Liver (tissue), 9 donors: ENCODE measurements around the gene PCYT2. TPM values are rescaled to one million over a fixed set of nuclear protein-coding genes. Genes with fewer than 3 reads are reported as not detected.

ENCODE experiments used
- DNase-seq: peaks from one replicate; pipeline ENCODE4 v3.0.0-alpha.2; 2017; ENCODE audit warnings: low spot score
- H3K27ac ChIP-seq, 2 donors: one replicate each; pipeline ENCODE4 v1.7.0; 2013; ENCODE audit warnings: inconsistent platforms in 2 of 2, low read length in 2 of 2, control low read depth in 1 of 2, low read depth in 1 of 2, mild to moderate bottlenecking in 1 of 2
- H3K27me3 ChIP-seq, 4 donors: one replicate each; pipeline versions ENCODE4 v1.6.1 to v1.7.0; 2013; ENCODE audit warnings: low read length in 3 of 4, inconsistent platforms in 1 of 4, mild to moderate bottlenecking in 1 of 4, moderate library complexity in 1 of 4; ENCODE audit not compliant: control insufficient read depth in 4 of 4, insufficient read depth in 4 of 4
- H3K36me3 ChIP-seq, 4 donors: one replicate each; pipeline versions ENCODE4 v1.6.1 to v1.7.0; 2013; ENCODE audit warnings: low read length in 3 of 4, mild to moderate bottlenecking in 3 of 4, low read depth in 1 of 4, moderate library complexity in 1 of 4; ENCODE audit not compliant: control insufficient read depth in 4 of 4, insufficient read depth in 3 of 4
- H3K4me1 ChIP-seq, 4 donors: one replicate each; pipeline versions ENCODE4 v1.6.1 to v1.7.0; 2013; ENCODE audit warnings: low read length in 3 of 4, mild to moderate bottlenecking in 3 of 4, moderate library complexity in 1 of 4; ENCODE audit not compliant: control insufficient read depth in 4 of 4, insufficient read depth in 4 of 4
- H3K4me3 ChIP-seq, 3 donors: one replicate each; pipeline versions ENCODE4 v1.6.1 to v1.7.0; 2013; ENCODE audit warnings: low read length in 3 of 3, control low read depth in 1 of 3, low read depth in 1 of 3, mild to moderate bottlenecking in 1 of 3
- H3K9ac ChIP-seq, 2 donors: one replicate each; pipeline ENCODE4 v1.7.0; 2013; ENCODE audit warnings: low read length in 2 of 2, mild to moderate bottlenecking in 2 of 2, moderate library complexity in 2 of 2, control low read depth in 1 of 2, low read depth in 1 of 2
- H3K9me3 ChIP-seq, 4 donors: one replicate each; pipeline versions ENCODE4 v1.6.1 to v1.7.0; 2013; ENCODE audit warnings: low read length in 3 of 4; ENCODE audit not compliant: control insufficient read depth in 4 of 4
- ATF3 ChIP-seq: IDR thresholded peaks from 2 replicates; pipeline ENCODE4 v1.6.1; 2016; ENCODE audit warnings: antibody characterized with exemption
- EGR1 ChIP-seq, 2 donors: IDR thresholded peaks; 2 replicates each; pipeline ENCODE4 v1.6.1; 2016 to 2018; ENCODE audit warnings: antibody characterized with exemption in 2 of 2, low read depth in 2 of 2
- FOXA1 ChIP-seq: IDR thresholded peaks from 2 replicates; pipeline ENCODE4 v1.6.1; 2016; ENCODE audit warnings: antibody characterized with exemption
- FOXA2 ChIP-seq: IDR thresholded peaks from 2 replicates; pipeline ENCODE4 v1.6.1; 2016; ENCODE audit warnings: antibody characterized with exemption
- GABPA ChIP-seq, 2 donors: IDR thresholded peaks in 1 of 2; conservative IDR thresholded peaks in 1 of 2; 2 replicates each; pipeline ENCODE4 v1.6.1; 2016; ENCODE audit warnings: antibody characterized with exemption in 2 of 2, mild to moderate bottlenecking in 1 of 2, moderate library complexity in 1 of 2
- HNF4G ChIP-seq: IDR thresholded peaks from 2 replicates; pipeline ENCODE4 v1.6.1; 2016; ENCODE audit warnings: antibody characterized with exemption
- MAX ChIP-seq: IDR thresholded peaks from 2 replicates; pipeline ENCODE4 v1.6.1; 2016; ENCODE audit warnings: antibody characterized with exemption
- RXRA ChIP-seq, 2 donors: IDR thresholded peaks; 2 replicates each; pipeline ENCODE4 v1.6.1; 2017 to 2018; ENCODE audit warnings: antibody characterized with exemption in 2 of 2, mild to moderate bottlenecking in 1 of 2
- SP1 ChIP-seq: IDR thresholded peaks from 2 replicates; pipeline ENCODE4 v1.6.1; 2018; ENCODE audit warnings: antibody characterized with exemption, mild to moderate bottlenecking
- YY1 ChIP-seq: IDR thresholded peaks from 2 replicates; pipeline ENCODE4 v1.6.1; 2016; ENCODE audit warnings: antibody characterized with exemption, mild to moderate bottlenecking
- WGBS: extraction: QIAGEN DNeasy Blood & Tissue Kit; methylation state at CpG from one replicate; pipeline ENCODE4 v1.1.7; 2013; 5-methylcytosine and 5-hydroxymethylcytosine counted together
- polyA plus RNA-seq, 2 donors: library from polyadenylated mRNA; stranded (reverse) in 1 of 2; unstranded in 1 of 2; fragments of 200-250 nt in 1 of 2; fragments of >200 nt in 1 of 2; fragmentation: Nextera tagmentation in 1 of 2; extraction: Ambion mirVana in 1 of 2; gene quantifications; one replicate each; pipeline versions ENCODE4 v1.2.1 to v1.2.3, GENCODE V29; 2013 to 2015
- total RNA-seq, 2 donors: library from RNA; depleted of rRNA; stranded (reverse); fragments of >200 nt; gene quantifications; one replicate each; pipeline ENCODE4 v1.2.3, GENCODE V29; 2014
- TF ChIP-seq, protein P1 (sequence below): IDR thresholded peaks from 2 replicates; pipeline ENCODE4 v1.6.1; 2016; ENCODE audit warnings: antibody characterized with exemption, mild to moderate bottlenecking
- donor health status: healthy.
- donor health status: healthy.
- donor health status: healthy.
- donor health status: healthy.
- donor health status: healthy.

The PCYT2 gene
- total and polyA plus RNA-seq, 4 donors: 63.9 to 101 (median 88.4) TPM

DNA sequence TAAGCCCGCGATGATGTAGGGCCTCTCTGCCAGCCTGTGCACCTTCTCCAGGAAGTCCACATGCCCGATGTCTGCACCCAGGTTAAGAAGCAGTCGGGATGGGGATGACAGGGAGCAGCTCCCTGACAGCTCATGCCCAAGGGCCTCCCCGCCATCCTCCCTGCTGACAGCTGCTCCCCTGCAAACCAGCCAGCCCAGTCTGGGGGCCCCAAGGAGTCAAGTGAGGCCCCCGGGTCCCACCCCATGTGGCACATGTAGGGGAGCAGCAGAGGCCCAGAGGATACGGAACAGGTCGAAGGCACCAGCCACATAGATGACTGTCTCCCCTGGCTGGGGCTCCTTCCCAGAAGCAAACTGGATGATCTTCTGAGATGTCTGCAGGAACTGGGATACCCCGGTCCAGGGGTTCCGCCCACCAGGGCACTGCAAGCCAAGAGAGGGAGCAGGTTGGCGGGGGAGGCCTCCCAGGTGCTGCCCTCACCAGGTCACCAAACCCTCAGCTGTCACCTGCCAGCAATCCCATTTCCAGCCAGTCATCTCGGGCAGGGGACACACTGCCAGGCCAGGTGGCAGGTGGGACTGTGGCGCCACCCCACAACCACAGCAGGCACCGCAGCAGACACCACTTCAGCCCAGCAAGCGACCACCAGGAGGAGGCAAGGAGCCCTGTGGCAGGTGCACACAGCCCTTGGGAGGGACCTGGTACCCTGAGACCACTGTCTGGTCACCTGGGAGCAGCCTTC, 4.6 kb downstream of the PCYT2 start:
- Histone ChIP-seq H3K27me3 (no peaks in the 10 kb centered on the region), H3K4me3 (no peak overlapping the region), H3K27ac (no peak overlapping the region), H3K4me1 (peaks cover 8 to 48% (median 24%) of the 10 kb centered on the region in 4 donors), H3K36me3 (peaks cover 0 to 36% (median 19%) of the 10 kb centered on the region in 4 donors), H3K9ac (no peak overlapping the region), H3K9me3 (no peaks in the 10 kb centered on the region)
- DNase-seq: no peak
- 91% methylated on average over 15 of the region's 15 CpGs for WGBS
- no peak for TF ChIP-seq FOXA1
- TF ChIP-seq SP1: no peak
- no peak for TF ChIP-seq MAX
- no peak for TF ChIP-seq YY1
- TF ChIP-seq ATF3: no peak
- no peak for TF ChIP-seq GABPA (IDR thresholded peaks at IDR 0.05 in 1 of 2, conservative IDR thresholded peaks at IDR 0.05 in 1 of 2)
- TF ChIP-seq EGR1 (IDR thresholded peaks at IDR 0.05; ENCODE audit: low read depth in 2 of 2): no peak

DNA sequence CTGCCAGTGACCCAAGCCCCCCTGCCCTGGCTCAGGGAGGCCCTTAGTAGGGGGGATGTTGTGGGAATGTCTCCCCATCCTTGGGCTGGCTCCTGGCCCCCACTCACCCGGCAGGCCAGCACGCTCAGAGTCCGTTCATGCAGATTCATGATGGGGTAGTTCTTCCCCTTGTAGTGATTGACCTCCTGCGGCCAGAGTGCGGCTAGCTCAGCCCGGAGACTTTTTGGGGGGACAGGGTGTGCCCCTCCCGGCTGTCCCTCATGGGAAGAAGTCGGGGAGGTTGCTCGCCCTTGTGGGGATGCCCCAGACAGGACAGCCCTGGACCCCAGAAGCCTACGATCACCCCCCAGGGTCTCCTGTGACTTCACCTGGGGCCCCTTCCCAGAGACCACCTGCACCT, 5.2 kb downstream of the PCYT2 start:
- H3K9ac ChIP-seq: no peak overlapping the region
- H3K27me3 ChIP-seq: no peaks in the 10 kb centered on the region
- peaks cover 0 to 36% (median 19%) of the 10 kb centered on the region in 4 donors for H3K36me3 ChIP-seq
- TF ChIP-seq HNF4G (no peak), FOXA1 (no peak), FOXA2 (no peak)
- TF ChIP-seq, protein P1, sequence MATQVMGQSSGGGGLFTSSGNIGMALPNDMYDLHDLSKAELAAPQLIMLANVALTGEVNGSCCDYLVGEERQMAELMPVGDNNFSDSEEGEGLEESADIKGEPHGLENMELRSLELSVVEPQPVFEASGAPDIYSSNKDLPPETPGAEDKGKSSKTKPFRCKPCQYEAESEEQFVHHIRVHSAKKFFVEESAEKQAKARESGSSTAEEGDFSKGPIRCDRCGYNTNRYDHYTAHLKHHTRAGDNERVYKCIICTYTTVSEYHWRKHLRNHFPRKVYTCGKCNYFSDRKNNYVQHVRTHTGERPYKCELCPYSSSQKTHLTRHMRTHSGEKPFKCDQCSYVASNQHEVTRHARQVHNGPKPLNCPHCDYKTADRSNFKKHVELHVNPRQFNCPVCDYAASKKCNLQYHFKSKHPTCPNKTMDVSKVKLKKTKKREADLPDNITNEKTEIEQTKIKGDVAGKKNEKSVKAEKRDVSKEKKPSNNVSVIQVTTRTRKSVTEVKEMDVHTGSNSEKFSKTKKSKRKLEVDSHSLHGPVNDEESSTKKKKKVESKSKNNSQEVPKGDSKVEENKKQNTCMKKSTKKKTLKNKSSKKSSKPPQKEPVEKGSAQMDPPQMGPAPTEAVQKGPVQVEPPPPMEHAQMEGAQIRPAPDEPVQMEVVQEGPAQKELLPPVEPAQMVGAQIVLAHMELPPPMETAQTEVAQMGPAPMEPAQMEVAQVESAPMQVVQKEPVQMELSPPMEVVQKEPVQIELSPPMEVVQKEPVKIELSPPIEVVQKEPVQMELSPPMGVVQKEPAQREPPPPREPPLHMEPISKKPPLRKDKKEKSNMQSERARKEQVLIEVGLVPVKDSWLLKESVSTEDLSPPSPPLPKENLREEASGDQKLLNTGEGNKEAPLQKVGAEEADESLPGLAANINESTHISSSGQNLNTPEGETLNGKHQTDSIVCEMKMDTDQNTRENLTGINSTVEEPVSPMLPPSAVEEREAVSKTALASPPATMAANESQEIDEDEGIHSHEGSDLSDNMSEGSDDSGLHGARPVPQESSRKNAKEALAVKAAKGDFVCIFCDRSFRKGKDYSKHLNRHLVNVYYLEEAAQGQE: no peak
- H3K27ac ChIP-seq: no peak overlapping the region
- H3K4me3 ChIP-seq: no peak overlapping the region
- H3K9me3 ChIP-seq: no peaks in the 10 kb centered on the region
- DNase-seq: no peak
- 96% methylated on average over 10 of the region's 10 CpGs for WGBS
- H3K4me1 ChIP-seq: peaks cover 7 to 48% (median 25%) of the 10 kb centered on the region in 4 donors

GRCh38 chr17:81905424-81905875, 5.7 kb downstream of the PCYT2 start:
- TF ChIP-seq ATF3 (no peak), HNF4G (no peak), GABPA (IDR thresholded peaks at IDR 0.05 in 1 of 2, conservative IDR thresholded peaks at IDR 0.05 in 1 of 2) (no peak), SP1 (no peak), RXRA (IDR thresholded peaks at IDR 0.05) (no peak), FOXA2 (no peak)
- peaks cover 0 to 36% (median 19%) of the 10 kb centered on the region in 4 donors for H3K36me3 ChIP-seq
- no peak overlapping the region for H3K4me3 ChIP-seq
- WGBS: 95% methylated on average over 16 of the region's 16 CpGs
- H3K27me3 ChIP-seq: no peaks in the 10 kb centered on the region
- no peak overlapping the region for H3K9ac ChIP-seq
- no peak overlapping the region for H3K27ac ChIP-seq
- DNase-seq: no peak
- H3K9me3 ChIP-seq: no peaks in the 10 kb centered on the region
- peaks cover 7 to 45% (median 24%) of the 10 kb centered on the region in 4 donors for H3K4me1 ChIP-seq
